Germinal center (tissue), 1 donor: ENCODE measurements around the gene SEC11A.
"Not testable (repeated sequence)": the region's sequence is repeated elsewhere in the genome, so short reads cannot be mapped to it uniquely, and the experiment has no call there.

Experiments
- DNase-seq: peaks from one replicate; pipeline ENCODE4 v3.0.0; 2012; ENCODE audit warnings: mixed read lengths, low spot score

Gene SEC11A

DNA sequence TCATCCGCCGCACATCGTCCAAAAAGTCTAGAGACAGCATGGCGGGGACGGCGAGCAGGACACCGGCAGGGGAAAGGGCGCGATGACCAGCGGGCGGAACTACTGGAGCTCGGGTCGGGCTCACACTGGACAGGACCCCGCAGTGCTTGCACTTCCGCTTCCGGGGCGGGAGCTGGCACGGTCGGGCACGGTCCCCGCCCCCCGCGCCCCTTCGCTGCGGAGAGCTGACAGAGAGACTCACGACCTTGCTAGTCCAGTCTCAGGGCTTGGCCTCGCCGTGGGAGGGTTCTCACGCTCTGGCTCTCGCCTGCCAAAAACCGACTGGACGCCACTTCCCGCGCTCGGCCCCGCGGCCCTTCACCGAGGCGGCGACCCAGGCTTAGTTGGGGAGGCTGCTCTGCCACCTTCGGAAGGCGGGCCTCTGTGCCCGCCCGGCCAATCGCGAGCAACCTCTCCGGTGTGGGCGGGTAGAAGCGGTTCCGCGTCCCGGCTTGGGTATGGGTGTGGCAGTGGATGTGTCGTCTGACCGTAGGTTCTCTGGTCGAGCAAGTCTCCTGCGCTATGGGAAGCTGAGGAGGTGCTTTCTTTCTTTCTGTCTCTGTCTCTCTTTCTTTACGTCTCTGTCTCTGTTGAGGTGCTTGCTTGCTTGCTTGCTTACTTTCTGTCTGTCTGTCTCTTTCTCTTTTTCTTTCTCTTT, at the start of gene SEC11A:
TSS of gene SEC11A (minus strand) at position 104 of the 697 bp plus-strand sequence. CDS start at position 40, 64 bp downstream.
- DNase-seq = peak; percentile 97

DNA sequence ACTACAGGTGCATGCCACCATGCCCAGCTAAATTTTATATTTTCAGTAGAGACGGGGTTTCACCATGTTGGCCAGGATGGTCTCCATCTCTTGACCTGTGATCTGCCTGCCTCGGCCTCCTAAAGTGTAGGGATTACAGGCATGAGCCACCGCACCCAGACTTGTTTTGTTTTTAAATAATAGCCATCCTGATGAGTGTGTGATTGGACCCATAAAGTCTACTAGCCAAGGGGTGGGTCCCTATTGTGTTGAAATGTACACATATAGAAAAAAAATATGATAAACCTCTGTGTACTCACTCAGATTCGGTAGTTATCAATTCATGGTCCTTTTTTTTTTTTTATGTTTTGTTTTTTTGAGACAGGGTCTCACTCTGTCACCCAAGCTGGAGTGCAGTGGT, 49.7 kb upstream of the SEC11A start:
- no peak for DNase-seq

DNA sequence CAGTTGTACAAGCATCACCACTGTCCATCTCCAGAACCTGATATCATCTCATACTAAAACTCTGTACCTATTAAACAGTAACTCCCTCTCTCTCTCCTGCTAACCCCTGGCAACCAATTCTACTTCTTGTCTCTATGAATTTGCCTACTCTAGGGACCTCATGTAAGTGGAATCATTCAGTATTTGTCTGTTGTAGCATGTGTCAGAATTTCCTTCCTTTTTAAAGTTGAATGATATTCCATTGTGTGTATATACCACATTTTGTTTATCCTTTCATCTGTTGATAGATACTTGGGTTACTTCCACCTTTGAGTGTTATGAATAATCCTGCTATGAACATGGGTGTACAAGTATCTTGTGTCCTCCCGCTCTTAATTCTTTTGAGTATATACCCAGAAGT, 49.0 kb upstream of the SEC11A start:
- DNase-seq = no peak

DNA sequence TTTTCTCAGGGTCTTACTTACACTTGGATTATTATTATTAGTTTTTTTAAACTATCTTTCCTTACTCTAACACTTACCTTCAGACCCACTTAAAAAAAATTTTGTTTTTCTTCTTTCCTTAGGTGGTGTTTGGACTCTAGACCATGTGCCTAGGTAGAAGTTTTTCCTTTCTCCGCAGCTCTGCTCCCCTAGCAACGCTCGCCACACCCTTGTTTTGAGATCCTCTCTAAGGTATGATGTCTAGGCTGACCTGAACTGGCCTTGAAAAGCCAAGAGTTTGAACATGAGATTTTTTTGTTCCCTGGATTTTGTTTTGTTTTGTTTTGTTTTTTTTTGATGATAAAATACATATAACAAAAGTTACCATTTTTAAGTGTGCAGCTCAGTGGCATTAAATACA, 48.6 kb upstream of the SEC11A start:
- DNase-seq = no peak

DNA sequence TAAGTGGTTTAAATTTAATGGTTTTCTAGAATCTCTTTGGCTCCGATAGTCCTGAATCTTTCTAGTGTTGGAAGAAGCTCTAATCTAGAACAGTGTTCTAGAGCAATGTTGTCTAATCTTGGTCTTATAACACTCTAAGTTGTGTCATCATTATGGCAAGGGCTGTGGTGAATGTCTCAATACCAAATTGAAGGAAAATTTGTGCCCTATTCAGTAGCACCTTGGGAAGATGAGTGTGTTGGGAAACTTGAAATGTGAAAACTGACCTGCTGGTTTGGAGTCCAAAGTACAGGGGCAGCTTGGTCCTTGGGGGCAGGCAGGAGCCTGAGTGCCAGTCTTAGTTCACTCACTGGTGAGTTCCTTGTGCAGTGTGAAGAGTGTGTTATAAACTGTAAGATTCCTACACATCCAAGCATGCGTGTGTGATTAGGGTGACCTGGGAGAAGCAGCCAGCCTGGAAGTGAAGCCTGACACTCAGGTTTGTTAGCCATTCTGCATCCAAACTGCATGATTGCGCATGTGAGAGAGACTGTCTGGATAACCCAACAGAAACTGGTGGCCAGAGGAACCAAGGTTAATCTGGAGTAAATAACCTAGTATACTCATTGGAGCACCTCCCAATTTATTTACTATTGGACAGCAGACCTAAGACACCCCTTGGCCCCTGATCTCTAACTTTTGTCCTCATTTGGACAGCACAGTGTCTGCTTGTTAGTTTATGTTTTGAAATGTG, 47.1 kb upstream of the SEC11A start:
- no peak for DNase-seq

DNA sequence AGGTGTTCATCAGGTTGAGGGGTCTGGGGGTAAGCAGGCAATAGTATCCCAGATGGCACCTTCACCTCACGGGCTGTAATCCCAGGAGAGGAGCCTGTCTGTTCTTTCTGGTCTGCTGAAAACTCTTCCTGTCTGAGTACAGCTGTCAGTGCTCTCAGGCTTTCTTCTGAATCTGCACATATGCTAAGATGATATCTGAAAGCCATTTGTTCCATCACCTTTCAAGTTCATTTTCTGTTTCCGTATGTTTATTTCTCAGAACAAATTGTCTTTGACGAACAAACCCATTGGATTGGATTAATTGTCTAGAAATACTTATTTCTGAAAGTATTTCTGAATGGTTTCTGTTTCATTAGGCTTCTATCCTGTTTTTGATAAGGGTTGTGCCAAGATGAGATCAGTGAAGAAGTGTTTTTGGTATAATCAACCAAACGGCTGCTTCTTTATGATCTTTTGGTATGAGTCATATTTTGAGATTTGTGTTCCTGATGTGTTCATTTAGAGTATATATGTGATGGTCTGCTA, 45.7 kb upstream of the SEC11A start:
- no peak for DNase-seq

DNA sequence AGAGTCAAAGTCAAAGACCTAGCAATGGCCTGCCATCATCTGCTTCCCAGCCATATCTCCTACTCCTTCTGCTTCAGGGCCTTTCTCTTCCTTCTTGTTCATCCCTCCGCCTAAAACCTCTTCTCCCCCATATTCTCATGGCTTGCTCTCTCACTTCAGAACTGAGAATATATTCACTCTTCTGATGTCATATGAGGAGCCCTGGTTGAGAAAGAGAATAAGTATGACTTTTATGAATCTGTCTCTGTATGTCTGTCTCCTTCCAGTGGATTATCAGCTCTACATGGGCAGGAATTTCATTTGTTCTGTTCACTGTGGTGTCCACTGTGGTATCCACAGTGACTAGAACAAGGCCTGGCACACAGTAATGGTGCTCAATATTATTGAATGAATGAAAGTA, 44.3 kb upstream of the SEC11A start:
- DNase-seq = no peak

DNA sequence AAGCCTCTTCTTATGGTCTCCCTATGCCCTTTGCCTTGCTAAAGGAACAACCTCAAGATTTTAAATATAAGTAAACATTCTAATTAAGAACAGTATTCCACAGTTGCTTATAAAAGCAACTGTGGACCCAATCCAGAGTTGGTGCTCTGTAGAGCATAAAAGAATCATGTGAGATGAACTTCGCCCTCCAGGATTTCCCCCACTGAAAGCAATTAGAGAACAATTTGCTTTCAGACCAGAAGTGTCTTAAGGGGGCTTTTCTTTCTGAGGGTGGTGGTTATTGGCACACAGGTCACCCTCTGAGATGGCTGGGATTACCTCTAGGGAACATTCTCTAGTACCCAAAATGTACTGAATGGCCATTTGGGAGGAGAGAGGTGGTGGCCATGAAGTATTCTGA, 43.1 kb upstream of the SEC11A start:
- no peak for DNase-seq

DNA sequence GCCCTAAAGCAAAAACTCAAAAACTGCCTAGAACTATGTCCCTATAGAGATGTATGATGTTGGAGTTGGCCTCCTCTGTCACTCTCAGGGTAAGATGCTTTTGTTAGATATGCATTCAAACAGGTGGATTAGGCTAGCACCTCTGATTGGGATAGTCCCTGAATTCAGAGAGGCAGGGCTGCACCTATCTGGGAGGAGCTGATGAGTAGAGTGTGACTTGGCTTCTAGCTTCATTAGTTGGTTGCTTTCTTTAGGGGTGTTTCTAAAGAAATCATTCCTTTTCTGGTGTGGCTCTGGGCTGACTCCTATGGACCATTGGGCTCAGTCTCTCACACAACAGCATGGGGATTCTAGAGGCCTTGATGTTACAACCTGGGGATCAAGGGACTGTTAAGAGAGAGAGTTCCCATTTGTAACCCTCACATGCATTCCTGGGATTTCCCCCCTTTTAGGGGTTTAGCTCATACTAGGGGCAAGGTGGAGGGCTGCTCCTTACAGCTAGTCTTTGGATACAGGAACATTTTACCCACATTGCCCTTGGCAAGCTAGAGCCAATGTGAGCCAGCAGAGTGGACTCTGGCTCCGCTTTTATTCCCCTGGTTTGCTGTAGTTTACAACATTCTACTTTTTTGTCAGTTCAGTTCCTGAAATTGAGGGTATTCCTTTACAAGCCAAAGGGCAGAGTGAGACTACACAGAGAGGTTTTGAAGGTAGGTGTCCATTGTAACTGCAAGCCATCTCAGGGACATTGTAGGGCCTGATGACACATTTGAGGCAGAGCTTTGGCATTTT, 40.0 kb upstream of the SEC11A start:
- no peak for DNase-seq

DNA sequence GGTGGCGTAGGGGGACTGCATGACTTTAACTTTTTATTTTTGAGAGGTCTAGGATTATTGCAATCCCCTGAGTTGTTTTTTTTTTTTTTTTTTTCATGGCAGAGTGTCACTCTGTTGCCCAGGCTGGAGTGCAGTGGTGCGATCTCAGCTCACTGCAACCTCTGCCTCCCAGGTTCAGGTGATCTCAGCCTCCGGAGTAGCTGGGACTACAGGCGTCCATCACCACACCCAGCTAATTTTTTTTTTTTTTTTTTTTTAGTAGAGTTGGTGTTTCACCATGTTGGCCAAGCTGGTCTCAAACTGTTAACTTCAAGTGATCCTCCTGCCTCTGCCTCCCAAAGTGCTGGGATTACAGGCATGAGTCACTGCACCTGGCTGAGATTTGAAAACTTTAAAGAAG, 39.0 kb upstream of the SEC11A start:
- DNase-seq = not testable (repeated sequence)

DNA sequence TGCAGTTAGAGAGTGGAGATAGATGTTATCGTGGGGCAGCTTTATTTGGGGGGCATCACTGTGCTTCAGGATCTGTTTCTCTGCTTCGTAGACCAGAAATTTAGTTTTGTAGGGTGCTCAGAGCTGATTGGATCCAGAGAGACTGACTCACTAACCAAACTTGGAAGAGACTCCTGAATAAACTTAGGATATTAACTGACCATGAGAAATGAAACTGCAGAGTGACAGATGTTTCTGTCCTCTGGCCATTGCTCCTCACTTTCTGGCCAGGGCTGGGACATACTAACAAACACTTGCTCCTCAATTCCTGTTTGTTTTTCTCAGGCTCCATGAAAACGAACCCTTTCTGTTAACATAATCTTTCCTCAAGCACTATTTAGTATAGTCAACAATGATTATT, 36.8 kb upstream of the SEC11A start:
- no peak for DNase-seq

DNA sequence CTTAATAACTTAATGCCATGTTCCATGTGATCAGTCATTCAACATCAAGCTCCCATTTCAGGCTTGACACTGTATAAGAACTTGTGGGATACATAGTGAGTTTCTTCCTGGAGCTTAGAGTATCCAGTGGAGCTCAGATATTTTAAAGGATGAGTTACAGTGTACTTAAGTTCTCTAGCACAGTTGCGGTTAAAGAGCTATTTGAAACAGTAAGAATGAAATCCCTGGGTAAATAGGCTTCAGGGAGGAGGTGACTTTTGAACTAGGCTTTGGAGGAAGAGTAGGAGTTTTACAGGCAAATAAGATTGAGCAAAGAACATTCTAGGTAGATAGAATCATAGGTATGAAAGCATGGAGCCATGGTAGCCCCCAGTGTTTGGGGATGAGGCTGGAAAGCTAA, 36.3 kb upstream of the SEC11A start:
- no peak for DNase-seq

DNA sequence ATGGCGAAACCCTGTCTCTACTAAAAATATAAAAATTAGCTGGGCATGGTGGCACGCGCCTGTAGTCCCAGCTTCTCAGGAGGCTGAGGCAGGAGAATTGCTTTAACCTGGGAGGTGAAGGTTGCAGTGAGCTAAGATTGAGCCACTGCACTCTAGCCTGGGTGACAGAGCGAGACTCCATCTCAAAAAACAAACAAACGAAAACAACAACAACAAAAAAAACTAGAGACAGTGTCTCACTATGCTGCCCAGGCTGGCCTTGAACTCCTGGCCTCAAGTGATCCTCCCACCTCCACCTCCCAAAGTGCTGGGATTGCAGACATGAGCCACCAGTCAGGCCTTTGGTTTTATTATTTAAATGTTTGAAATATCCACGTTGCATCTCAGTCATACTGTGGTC, 35.8 kb upstream of the SEC11A start:
- not testable (repeated sequence) for DNase-seq

DNA sequence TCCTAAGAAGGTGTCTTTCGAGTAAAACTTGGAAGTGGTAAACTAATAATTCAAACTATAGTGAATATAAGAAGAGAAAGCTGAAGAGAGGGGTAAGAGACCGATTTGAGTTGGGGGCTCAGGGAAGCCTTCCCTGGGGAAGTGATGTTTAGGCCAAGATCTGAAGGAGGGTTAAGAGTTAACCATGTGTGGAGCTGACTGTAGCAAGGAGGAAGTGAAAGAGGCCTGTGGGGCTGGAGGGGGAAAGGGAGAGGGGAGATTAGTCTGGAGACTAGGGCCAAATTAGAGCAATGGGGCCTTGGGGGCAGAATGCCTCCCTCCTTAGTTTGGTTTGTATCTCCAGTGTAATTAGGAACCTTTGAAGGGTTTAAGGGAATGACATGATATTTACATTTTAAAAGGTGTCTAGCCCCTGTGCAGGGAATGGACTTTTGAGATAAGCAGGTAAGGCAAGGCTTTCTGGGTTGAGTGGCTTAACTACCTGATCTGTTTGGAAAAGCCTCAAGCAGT, 34.7 kb upstream of the SEC11A start:
- peak; percentile 60 for DNase-seq

DNA sequence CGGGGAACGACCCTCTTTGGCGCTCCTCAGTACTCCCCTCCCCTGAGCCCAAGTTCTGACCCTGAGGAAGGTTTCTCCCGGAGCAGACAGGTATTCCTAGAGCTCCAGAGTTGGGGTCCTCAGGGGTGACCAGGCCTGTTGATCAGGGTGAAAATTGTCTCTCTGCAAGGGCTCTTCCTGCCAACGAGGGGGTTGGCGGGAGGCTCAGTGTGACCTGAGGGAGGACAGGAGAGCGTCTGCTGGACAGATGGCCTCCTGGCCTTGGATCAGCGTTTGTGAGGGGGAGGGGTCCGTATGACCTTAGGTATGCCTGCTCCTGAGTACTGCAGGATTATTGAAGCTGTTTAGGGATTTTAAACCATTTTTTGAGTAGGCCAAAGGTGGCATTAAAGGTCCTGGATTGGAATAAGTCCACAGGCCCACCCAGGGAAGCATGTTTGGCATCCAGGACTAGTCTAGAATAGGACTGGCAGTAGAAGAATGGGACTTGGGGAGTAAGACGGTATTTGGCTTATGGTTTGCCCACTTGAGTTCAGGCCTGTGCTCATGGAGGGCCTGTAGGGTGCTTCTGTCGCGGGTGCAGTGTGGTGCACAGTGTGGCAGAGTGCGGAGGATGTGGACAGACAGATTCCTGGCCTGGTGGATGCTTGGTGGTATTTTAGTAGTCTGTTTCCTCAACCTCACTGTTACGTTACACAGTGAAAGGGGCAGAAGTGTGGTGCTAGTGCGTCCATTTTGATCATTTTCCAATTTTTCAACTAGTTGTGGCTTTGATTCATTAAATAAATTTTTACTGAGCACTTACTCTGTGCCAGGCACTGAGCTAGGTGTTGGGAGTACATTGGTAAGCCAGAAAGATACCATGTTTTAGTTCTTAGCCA, 33.4 kb upstream of the SEC11A start:
- DNase-seq = peak; percentile 30

DNA sequence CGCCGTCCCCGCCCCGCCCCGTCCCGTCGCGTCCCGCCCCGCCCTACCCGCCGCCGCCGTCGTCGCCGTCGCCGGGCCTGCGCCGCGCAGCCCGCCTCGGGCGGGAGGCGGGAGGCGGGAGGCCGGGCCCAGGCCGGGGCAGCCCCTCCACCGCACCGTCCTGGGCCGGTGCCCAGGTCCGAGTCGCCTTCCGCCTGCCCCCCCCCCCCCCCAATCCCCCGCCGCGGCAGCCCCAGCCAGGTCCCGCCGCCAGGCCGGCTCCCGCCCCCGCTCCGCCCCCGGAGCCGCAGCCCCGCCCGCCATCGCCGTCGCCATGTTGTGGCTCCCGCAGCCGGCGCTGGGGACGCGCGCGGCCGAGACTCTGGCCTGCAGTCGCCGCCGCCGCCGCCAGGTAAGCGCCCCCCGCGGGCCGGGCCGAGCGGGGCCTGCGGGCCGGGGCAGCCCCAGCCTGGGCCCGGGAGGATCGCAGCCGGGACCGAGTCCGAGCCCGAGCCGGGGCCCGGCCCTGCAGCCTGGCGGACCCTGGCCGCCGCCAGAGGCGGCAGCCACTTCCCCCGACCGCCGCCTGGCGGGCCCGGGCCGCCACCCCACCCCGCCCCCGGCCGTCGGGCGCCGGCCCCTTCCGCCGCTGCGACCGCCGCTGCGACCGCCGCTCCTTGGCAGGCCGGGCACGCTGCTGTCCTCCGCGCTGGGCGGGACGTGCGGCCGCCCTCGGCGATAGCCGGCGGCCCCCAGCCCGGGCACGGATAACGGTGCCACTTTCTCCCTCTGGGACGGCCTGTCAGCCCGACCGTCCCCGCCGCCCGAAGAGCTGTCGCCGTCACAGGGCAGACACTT, 32.6 kb upstream of the SEC11A start, which contains the start of gene ZNF592:
TSS of gene ZNF592 (plus strand) at position 319 of the 837 bp plus-strand sequence. CDS start 34,084 bp downstream, outside the sequence.
- DNase-seq = peak; percentile 82

DNA sequence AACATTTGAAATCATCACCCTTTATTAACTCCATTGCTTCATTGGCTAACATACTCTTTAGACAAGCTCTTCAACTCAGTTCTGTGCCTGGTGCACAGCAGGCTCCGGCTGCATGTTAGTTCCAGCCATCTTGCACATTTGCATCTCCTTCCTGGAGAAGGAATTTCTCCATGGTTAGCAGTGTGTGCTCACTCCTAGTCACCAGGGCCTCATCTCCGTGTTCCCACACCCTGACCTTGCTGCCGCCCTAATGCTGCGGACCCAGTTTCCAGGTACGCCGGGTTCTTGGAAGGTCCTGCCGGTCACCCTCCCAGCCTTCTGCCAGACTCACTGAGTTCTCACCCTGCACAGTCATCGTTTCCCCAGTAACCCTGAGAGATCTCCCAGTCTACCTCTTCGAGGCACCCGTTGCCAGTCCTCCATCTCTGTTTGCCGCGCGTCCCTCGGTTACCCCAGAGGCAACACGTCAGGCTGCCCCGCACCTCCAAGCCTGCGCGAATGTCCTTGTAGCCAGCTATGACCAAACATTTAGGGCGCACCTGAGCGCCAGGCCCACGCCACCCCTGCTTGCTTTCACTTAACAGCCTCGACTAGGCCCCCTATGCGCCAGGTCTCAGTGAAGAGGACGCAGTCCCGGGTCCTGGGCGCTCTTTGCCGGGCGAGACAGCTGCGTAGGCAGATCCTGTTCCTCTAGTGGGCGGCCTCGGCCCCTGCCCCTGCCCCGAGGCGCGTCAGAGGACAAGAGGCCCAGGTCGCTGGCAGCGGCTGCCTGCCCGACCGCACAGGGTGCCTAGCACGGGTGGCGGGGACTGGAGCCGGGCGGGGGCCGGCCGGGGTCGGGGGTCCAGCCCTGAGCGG, 31.7 kb upstream of the SEC11A start:
- peak; percentile 61 for DNase-seq

DNA sequence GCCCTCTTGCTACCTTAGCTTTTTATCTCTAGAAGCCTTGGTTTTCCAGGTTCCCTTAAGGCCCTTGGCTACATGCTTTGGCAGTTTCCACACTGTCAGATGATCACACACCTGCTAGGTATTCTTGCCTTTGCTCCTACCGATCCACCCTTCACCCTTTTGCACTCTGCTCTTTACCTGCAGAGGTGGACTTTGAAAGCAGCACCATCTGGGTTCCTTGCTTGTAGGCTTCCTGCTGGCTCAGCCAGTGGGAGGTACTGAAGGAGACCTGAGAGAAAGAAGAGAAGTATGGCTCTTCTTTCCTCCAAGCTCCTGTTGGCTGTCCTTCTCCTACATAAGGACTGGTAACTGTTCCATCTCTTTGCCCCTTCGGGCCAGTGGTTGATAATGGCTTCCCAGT, 25.2 kb upstream of the SEC11A start:
- no peak for DNase-seq

DNA sequence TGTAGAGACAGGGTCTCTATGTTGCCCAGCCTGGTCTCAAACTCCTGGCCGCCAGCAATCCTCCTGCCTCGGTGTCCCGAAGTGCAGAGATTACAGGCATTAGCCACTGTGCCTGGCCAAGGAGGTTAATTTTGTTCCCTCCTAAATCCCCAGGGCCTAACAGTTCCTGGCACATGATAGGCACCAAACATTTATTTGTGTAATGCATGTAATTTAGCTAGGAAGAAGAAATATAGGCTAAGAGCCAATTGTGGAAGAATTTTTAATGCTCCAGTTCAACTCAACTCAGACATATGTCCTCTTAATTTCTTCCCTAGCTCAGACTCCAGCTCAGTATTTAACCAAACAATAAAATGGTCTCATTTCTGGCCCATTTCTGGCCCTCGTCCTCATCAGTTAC, 24.8 kb upstream of the SEC11A start:
- no peak for DNase-seq
